Activated effector memory CD4-positive, alpha-beta T cell treated with Interleukin-2 at 50 U/mL for 16 hours (primary cell): ENCODE measurements around the gene IFIT1.
"Not testable (repeated sequence)": the region's sequence is repeated elsewhere in the genome, so short reads cannot be mapped to it uniquely, and the experiment has no call there.

Source experiments
- DNase-seq: peaks from one replicate; pipeline ENCODE4 v3.0.0-alpha.2; 2020

Gene IFIT1

GRCh38 chr10:89391907-89392756 lies at the start of gene IFIT1:
TSS of gene IFIT1 (plus strand) at chr10:89392623. CDS start at chr10:89392713, 90 bp downstream.
- DNase-seq: peak; percentile 25

GRCh38 chr10:89343089-89343767 lies 49.2 kb upstream of the IFIT1 start:
- DNase-seq: no peak

GRCh38 chr10:89344156-89344555 lies 48.3 kb upstream of the IFIT1 start:
- no peak for DNase-seq

- no peak for DNase-seq
These were observed 46.9 kb upstream of the IFIT1 start for GRCh38 chr10:89345367-89346000.

- DNase-seq: no peak
These were observed 45.8 kb upstream of the IFIT1 start for GRCh38 chr10:89346405-89347254.

GRCh38 chr10:89347701-89348457 lies 44.5 kb upstream of the IFIT1 start:
- no peak for DNase-seq

GRCh38 chr10:89348481-89348880 lies 43.9 kb upstream of the IFIT1 start:
- no peak for DNase-seq

- DNase-seq: no peak
These were observed 43.4 kb upstream of the IFIT1 start for GRCh38 chr10:89348975-89349374.

- DNase-seq: not testable (repeated sequence)
These were observed 41.6 kb upstream of the IFIT1 start for GRCh38 chr10:89350631-89351315.

GRCh38 chr10:89351412-89351779 lies 41.0 kb upstream of the IFIT1 start:
- DNase-seq: no peak

GRCh38 chr10:89351780-89352597 lies 40.4 kb upstream of the IFIT1 start:
- no peak for DNase-seq

GRCh38 chr10:89352802-89353201 lies 39.6 kb upstream of the IFIT1 start:
- DNase-seq: no peak

- no peak for DNase-seq
These were observed 37.0 kb upstream of the IFIT1 start for GRCh38 chr10:89355394-89355931.

- DNase-seq: no peak
These were observed 35.3 kb upstream of the IFIT1 start for GRCh38 chr10:89357096-89357495.

- no peak for DNase-seq
These were observed 34.4 kb upstream of the IFIT1 start for GRCh38 chr10:89357975-89358374.

- no peak for DNase-seq
These were observed 32.3 kb upstream of the IFIT1 start for GRCh38 chr10:89360157-89360556.

GRCh38 chr10:89362929-89363328 lies 29.5 kb upstream of the IFIT1 start:
- DNase-seq: no peak

- no peak for DNase-seq
These were observed 28.5 kb upstream of the IFIT1 start for GRCh38 chr10:89363729-89364442.

- no peak for DNase-seq
These were observed 27.9 kb upstream of the IFIT1 start for GRCh38 chr10:89364531-89364930.

- DNase-seq: no peak
These were observed 24.9 kb upstream of the IFIT1 start for GRCh38 chr10:89367529-89367928.
